ENCODE measurements around the gene LEMD3. TPM values are rescaled to one million over a fixed set of nuclear protein-coding genes. Genes with fewer than 3 reads are reported as not detected.

LEMD3 gene
- total RNA-seq, 2 donors from 2014 or later: 16.0 to 18.6 TPM

Other genes with a start within 250 kb of the LEMD3 start
- gene WIF1, start 48.3 kb upstream of the LEMD3 start, total RNA-seq: under 1 TPM in 1 of 2 donors, not detected in 1; 0.91 TPM
- gene MSRB3, start 109.1 kb downstream of the LEMD3 start, total RNA-seq: 100 to 1,000 TPM; 146 to 151 TPM

Measured in left cardiac atrium (tissue), 2 donors.